HG03558 (cell line): ENCODE data around the gene GYPE.
"Not testable (repeated sequence)": the region's sequence is repeated elsewhere in the genome, so short reads cannot be mapped to it uniquely, and the experiment has no call there.

Experiments
- ATAC-seq: cut with Tn5 transposase; IDR thresholded peaks from one replicate; pipeline ENCODE4 v1.9.1; 2021; ENCODE audit warnings: moderate number of reproducible peaks; ENCODE audit not compliant: unreplicated experiment; ENCODE audit errors: extremely low read depth

Gene GYPE

DNA sequence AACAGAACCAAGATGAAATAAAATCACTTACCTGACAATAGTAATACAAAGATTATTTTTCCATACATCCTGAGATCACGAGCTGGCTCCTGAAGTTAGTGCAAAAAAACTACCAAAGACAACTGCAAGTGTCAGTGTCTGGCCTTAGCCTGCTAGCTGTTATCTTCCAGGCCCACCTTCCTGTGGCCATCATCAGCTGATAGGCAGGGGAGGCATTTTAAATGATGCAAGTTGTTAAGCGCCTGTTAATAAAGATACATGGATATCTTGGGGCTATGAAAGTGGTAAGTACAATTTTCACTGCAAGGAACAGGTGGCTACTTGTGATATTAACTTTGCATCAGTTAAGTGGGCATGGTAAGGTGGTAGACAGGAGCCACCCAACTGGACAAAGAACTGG, at the start of gene GYPE:
TSS of gene GYPE (minus strand) at position 120 of the 400 bp plus-strand sequence. CDS start at position 68, 52 bp downstream.
- not testable (repeated sequence) for ATAC-seq

- ATAC-seq: not testable (repeated sequence)
These were observed 46.2 kb upstream of the GYPE start for GRCh38 chr4:143951458-143951972.

- not testable (repeated sequence) for ATAC-seq
These were observed 45.6 kb upstream of the GYPE start for GRCh38 chr4:143950967-143951366.

GRCh38 chr4:143950185-143950584, 44.8 kb upstream of the GYPE start:
- ATAC-seq: not testable (repeated sequence)

DNA sequence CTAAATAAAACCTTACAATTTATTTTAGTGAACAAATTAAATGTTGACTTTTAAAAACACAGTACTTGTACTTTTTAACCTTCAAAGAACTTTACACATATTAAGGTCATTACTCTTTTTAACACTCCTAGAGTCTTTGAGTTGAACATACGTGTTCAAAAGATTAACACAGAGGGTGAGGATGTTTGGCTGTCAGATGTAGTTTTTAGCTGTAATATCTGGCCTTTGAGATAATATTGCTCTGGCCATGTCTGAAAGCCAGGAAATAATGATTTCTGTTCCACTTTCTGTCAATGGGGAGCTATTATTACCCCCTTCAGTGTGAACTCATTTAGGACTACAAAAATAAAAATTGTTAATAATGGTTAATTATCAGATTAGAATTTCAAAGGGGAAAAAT, 42.1 kb upstream of the GYPE start:
- ATAC-seq: not testable (repeated sequence)

GRCh38 chr4:143940708-143941107, 35.3 kb upstream of the GYPE start:
- ATAC-seq: not testable (repeated sequence)

- no peak for ATAC-seq
These were observed 34.2 kb upstream of the GYPE start for GRCh38 chr4:143939528-143939927.

DNA sequence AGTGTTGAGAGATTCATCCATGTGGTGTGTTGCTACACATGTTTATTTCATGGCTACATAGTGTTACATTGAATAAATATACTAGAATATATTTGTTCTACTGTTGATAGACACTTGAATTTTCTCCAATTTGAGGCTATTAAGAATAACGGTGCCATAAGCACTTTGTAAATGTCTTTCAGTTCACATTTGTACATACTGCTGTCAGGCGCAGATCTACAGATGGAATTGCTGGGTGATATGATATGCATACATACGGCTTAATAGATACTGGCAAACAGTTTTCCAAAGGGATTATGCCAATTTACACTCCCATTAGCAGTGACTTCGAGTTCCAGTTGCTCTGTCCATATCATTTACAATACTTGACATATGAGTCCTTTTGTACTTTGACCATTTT, 33.5 kb upstream of the GYPE start:
- ATAC-seq: not testable (repeated sequence)

DNA sequence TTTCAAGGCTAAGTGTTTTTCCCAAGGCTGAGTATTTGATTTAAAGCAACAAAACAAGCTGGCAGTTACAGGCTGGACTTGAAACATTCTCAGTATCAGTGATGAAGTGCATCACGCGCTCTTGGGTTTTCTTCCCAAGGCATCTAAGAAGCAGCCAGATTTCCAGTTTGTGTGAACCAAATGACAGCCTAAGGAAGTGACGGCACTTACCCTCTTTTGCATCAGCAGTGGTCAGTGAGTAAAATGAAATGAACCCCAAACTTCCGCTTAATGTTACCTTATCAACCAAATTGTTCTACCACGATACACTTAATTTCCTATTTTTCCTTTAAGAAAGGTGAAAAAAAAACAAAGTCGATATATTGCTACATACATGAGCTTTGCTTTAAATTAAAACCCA, 15.8 kb upstream of the GYPE start:
- ATAC-seq: no peak

DNA sequence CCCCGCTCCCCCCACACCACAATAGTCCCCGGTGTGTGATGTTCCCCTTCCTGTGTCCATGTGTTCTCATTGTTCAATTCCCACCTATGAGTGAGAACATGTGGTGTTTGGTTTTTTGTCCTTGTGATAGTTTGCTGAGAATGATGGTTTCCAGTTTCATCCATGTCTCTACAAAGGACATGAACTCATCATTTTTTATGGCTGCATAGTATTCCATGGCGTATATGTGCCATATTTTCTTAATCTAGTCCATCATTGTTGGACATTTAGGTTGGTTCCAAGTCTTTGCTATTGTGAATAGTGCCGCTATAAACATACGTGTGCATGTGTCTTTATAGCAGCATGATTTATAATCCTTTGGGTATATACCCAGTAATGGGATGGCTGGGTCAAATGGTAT, 11.1 kb upstream of the GYPE start:
- ATAC-seq: not testable (repeated sequence)

DNA sequence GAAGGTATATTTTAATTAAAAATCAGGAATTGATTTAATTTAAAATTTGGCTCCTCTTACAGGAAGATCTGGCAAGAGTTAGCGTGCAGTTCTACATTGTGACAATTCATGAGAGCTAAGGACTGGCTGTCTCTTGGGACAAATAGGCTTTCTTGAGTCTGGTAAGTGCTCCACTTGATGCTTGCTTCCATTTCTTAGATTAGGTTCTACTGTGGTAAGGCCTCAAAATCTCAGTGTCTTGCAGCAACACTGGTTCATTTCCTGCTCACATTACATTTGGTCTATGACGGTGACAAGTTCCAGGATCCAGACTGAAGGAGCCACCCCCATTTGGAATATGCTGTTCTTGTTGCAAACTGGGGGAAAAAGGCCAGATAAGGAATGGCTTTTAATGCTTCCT, 7.1 kb upstream of the GYPE start:
- not testable (repeated sequence) for ATAC-seq

GRCh38 chr4:143911528-143912417, 6.4 kb upstream of the GYPE start:
- peak; percentile 53 for ATAC-seq

- ATAC-seq: not testable (repeated sequence)
These were observed 5.5 kb upstream of the GYPE start for GRCh38 chr4:143910906-143911305.

GRCh38 chr4:143907811-143908210, 2.5 kb upstream of the GYPE start:
- not testable (repeated sequence) for ATAC-seq

GRCh38 chr4:143904431-143904830, 928 bp downstream of the GYPE start:
- not testable (repeated sequence) for ATAC-seq

DNA sequence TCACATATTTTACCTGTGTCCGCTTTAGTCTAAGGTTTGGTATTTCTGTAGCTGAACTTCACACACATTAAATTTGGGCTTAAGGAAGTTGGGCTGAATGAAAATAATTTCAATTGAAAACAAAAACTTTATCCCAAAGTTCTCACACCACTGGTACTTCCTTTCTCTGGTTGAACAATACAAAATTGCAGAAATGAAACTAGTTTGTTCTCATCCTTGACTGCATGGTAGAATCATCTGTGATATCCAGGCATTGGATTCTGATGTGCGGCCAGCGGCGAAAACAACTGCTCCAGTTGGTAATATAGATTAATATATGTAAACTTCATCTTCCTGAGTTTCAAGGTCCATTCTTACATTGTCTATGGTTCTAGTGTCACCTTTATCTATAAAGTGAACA, 15.0 kb downstream of the GYPE start:
- ATAC-seq: not testable (repeated sequence)

DNA sequence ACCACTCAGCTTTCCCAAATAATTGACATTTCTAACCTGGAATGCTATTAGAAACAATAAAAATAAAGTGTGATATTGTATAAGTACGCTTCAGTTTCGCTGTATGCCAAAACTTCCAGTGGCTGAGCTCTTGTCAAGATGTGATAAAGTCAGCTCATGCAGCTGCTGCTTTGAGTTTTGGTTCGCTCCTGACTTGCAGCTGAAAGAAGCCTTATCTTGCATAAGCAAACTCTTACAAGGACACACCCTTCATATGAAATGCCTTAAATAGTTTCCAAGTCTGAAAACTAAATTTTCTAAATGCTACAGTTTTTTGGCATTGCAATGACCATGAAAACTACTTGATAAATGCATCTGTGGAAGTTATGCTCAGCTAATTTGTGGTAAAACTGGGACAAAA, 17.2 kb downstream of the GYPE start:
- ATAC-seq: not testable (repeated sequence)

DNA sequence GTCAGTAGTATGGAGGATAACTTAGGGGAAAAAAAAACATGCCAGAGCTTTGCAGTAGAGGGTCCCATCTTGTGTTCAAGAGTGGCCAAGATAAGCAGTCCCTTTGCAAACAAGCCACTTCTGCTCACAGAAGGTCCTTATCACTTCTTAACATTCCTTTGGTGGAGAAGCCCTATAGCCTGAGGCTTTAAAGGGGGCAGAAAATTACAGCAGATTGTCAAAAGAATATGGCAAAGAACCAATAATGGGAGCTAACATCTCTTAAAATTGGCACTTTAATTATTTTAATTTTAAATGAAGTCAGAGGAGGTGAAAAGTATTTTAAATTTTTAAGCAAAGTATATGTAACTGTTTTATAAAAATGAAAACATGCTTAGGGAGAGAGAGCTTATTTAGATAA, 20.4 kb downstream of the GYPE start:
- not testable (repeated sequence) for ATAC-seq

- no peak for ATAC-seq
These were observed 21.8 kb downstream of the GYPE start for GRCh38 chr4:143883529-143883928.

GRCh38 chr4:143882892-143883291, 22.5 kb downstream of the GYPE start:
- ATAC-seq: no peak

DNA sequence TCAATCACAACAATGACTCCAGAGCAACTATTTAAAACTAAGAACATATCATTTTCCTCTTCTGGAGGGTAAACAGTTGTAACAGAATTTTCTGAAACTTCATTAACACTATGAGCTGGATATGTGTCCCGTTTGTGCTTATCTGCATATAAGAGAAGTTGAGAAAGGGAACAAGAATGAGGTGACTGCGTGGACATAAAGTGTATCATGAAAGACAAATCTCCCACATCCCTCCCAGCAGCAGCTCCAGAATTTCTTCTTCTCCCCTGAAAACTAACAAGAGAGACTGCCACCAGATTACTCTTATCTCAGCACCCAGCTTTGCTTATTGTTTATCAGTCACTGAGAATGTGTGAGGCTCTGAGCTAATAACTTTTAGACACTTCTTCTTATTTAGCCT, 25.8 kb downstream of the GYPE start:
- ATAC-seq: not testable (repeated sequence)

DNA sequence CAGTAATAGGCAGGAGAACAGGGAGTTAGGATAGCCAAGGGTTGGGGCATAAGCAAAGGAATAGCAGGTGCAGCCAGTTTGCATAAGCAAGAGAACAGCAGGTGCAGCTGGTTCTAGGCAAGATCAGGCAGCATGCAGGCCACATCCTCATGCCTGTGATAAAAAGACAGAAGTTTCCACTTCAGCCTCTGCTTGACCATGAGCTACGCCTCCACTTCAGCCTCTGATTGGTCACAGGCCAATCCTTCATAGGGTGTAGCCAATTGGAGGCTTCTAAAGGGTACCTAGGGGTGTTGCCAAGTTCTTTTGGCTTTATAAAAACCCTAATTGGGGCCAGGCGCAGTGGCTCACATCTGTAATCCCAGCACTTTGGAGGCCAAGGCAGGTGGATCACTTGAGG, 30.0 kb downstream of the GYPE start:
- ATAC-seq: not testable (repeated sequence)
